ENCODE data around the gene GPR108.

The GPR108 gene

DNA sequence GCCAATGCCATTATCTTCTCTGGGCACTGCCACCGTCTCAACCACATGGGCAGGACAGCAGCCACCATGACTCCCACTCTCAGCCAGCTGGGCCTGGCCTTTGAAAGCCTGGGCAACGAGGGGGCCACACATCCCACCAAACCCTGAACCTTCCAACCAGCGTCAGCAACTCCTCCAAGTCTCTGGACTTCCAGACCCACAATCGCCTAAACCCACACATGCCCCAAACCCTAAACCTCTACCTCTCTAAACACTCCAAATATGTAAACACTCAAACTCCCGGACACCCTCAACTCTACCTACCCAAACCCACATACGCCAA is 17.9 kb downstream of the GPR108 start:
- Histone ChIP-seq H3K4me3 (ENCODE audit: low read length) (no peak overlapping the region), H3K79me2 (ENCODE audit: low read length) (no peaks in the 10 kb centered on the region), H3K27me3 (ENCODE audit: low read depth, low read length) (0 out of 2 replicates have a peak, but pooled peaks cover 4% of the 10 kb centered on the region), H3K4me2 (ENCODE audit: low read length) (no peak overlapping the region), H3K9ac (ENCODE audit: low read length) (no peak overlapping the region), H3K9me3 (ENCODE audit: insufficient read depth, low read length) (no peaks in the 10 kb centered on the region), H2AFZ (ENCODE audit: low read depth, low read length) (no peak overlapping the region), H3K4me1 (ENCODE audit: low read length) (peaks cover 31% of the 10 kb centered on the region), H4K20me1 (ENCODE audit: insufficient read depth, low read length) (no peaks in the 10 kb centered on the region), H3K27ac (ENCODE audit: low read length) (no peak overlapping the region), H3K36me3 (replicated peaks; ENCODE audit: low read depth, low read length) (no peaks in the 10 kb centered on the region)
- no peak for TF ChIP-seq EZH2phosphoT487 (IDR thresholded peaks at IDR 0.05; ENCODE audit: low read depth)
- TF ChIP-seq, protein P1, sequence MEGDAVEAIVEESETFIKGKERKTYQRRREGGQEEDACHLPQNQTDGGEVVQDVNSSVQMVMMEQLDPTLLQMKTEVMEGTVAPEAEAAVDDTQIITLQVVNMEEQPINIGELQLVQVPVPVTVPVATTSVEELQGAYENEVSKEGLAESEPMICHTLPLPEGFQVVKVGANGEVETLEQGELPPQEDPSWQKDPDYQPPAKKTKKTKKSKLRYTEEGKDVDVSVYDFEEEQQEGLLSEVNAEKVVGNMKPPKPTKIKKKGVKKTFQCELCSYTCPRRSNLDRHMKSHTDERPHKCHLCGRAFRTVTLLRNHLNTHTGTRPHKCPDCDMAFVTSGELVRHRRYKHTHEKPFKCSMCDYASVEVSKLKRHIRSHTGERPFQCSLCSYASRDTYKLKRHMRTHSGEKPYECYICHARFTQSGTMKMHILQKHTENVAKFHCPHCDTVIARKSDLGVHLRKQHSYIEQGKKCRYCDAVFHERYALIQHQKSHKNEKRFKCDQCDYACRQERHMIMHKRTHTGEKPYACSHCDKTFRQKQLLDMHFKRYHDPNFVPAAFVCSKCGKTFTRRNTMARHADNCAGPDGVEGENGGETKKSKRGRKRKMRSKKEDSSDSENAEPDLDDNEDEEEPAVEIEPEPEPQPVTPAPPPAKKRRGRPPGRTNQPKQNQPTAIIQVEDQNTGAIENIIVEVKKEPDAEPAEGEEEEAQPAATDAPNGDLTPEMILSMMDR (IDR thresholded peaks at IDR 0.05; ENCODE audit: low read depth, low read length): no peak

DNA sequence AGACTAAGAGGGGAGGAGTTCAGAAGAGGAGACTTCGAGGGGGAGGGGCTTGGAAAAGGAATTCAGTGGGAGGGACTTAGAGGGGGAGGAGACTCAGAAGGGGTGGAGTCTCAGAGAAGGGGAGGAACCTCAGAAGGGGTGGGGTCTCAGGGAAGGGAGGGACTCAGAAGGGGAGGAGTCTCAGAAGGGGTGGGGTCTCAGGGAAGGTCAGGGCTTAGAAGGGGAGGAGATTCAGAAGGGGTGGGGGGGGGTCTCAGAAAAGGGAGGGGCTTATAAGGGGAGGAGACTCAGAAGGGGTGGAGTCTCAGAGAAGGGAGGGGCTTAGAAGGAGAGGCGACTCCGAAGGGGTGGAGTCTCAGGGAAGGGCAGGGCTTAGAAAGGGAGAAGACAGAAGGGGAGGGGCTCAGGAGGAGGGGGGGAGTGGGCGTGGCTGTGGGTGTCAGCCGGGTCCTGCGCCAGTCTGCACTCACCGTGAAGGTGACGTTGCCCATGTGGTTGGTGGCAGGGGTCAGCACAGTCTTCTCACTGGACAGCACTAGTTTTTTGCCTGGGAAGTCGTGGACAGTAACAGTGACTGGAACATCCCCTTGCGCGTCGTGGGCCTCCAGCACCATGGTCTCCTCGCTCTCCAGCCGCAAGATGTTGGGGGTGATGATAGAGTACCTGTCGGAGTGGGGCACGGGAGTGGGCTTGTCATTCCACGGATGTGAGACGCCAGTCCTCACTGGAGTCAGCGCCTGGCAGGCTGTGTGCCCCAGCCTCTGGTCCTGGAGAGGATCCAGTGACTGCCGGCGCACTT is 18.4 kb downstream of the GPR108 start:
- Histone ChIP-seq H3K9ac (ENCODE audit: low read length) (no peak overlapping the region), H3K4me1 (ENCODE audit: low read length) (peaks cover 31% of the 10 kb centered on the region), H3K27me3 (ENCODE audit: low read depth, low read length) (0 out of 2 replicates have a peak, but pooled peaks cover 4% of the 10 kb centered on the region), H3K36me3 (replicated peaks; ENCODE audit: low read depth, low read length) (no peaks in the 10 kb centered on the region), H4K20me1 (ENCODE audit: insufficient read depth, low read length) (no peaks in the 10 kb centered on the region), H3K27ac (ENCODE audit: low read length) (no peak overlapping the region), H3K9me3 (ENCODE audit: insufficient read depth, low read length) (no peaks in the 10 kb centered on the region), H2AFZ (ENCODE audit: low read depth, low read length) (no peak overlapping the region), H3K4me3 (ENCODE audit: low read length) (no peak overlapping the region), H3K79me2 (ENCODE audit: low read length) (no peaks in the 10 kb centered on the region), H3K4me2 (ENCODE audit: low read length) (no peak overlapping the region)
- TF ChIP-seq, protein P1 (IDR thresholded peaks at IDR 0.05; ENCODE audit: low read depth, low read length): no peak
- no peak for TF ChIP-seq EZH2phosphoT487 (IDR thresholded peaks at IDR 0.05; ENCODE audit: low read depth)

DNA sequence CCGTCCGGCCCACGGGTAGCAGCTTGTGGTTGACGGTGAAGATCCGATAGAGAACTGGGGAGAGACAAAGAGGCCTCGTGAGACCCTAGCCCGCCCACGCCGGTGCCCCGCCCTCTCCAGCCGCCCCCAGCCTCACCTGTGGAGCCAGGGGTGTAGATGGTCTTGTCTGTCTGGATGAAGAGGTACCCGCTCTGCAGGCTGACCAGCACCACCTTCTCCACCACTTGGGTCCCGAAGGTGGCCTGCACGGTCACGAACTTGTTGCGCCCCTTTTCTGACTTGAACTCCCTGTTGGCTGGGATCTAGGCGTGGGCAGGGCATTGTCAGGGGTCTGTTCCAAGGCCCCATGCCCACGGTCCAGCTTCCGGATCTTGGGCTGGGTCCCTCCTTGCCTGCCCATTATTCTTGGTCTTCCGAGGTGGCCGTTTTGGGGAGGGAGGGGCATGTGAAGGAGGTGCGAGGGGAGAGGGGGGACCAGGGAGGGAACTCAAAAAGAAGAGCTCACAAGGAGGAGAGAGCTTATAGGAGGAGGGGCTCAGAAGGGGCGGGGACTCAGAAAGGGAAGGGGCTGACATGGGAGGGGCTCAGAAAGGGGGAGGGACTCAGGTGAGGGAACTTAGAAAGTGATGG is 19.2 kb downstream of the GPR108 start:
- H3K9me3 ChIP-seq (ENCODE audit: insufficient read depth, low read length): no peaks in the 10 kb centered on the region
- no peak overlapping the region for H3K27ac ChIP-seq (ENCODE audit: low read length)
- no peak overlapping the region for H2AFZ ChIP-seq (ENCODE audit: low read depth, low read length)
- no peak overlapping the region for H3K4me2 ChIP-seq (ENCODE audit: low read length)
- no peaks in the 10 kb centered on the region for H3K36me3 ChIP-seq (replicated peaks; ENCODE audit: low read depth, low read length)
- H3K79me2 ChIP-seq (ENCODE audit: low read length): no peaks in the 10 kb centered on the region
- TF ChIP-seq, protein P1 (IDR thresholded peaks at IDR 0.05; ENCODE audit: low read depth, low read length): no peak
- no peak for TF ChIP-seq EZH2phosphoT487 (IDR thresholded peaks at IDR 0.05; ENCODE audit: low read depth)
- 0 out of 2 replicates have a peak, but pooled peaks cover 4% of the 10 kb centered on the region for H3K27me3 ChIP-seq (ENCODE audit: low read depth, low read length)
- H3K4me3 ChIP-seq (ENCODE audit: low read length): no peak overlapping the region
- peaks cover 31% of the 10 kb centered on the region for H3K4me1 ChIP-seq (ENCODE audit: low read length)
- H3K9ac ChIP-seq (ENCODE audit: low read length): no peak overlapping the region
- H4K20me1 ChIP-seq (ENCODE audit: insufficient read depth, low read length): no peaks in the 10 kb centered on the region

DNA sequence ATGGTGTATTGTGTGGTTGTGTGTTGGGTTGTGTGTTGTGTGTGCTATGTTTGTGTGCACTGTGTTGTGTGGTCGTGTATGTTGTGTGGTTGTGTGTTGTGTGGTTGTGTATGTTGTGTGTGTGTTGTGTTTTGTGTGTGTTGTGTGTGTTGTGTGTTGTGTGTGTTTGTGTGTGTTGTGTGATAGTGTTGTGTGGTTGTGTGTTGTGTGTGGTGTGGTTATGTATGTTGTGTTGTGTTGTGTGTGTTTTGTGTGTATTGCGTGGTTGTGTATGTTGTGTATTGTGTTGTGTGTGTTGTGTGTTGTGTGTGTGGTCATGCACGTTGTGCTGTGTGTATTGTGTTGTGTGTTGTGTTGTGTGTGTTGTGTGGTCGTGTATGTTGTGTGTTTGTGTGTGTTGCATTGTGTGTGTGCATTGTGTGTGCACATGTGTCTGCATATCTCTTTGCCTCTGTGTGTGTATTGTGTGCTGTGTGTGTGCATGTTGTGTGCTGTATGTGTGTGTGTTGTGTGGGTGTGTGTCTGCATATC is 19.9 kb downstream of the GPR108 start:
- Histone ChIP-seq H3K79me2 (ENCODE audit: low read length) (no peaks in the 10 kb centered on the region), H3K9ac (ENCODE audit: low read length) (no peak overlapping the region), H2AFZ (ENCODE audit: low read depth, low read length) (no peak overlapping the region), H3K9me3 (ENCODE audit: insufficient read depth, low read length) (no peaks in the 10 kb centered on the region), H3K36me3 (replicated peaks; ENCODE audit: low read depth, low read length) (no peaks in the 10 kb centered on the region), H3K27ac (ENCODE audit: low read length) (no peak overlapping the region), H3K4me2 (ENCODE audit: low read length) (no peak overlapping the region), H3K4me3 (ENCODE audit: low read length) (no peak overlapping the region), H3K27me3 (ENCODE audit: low read depth, low read length) (0 out of 2 replicates have a peak, but pooled peaks cover 4% of the 10 kb centered on the region), H3K4me1 (ENCODE audit: low read length) (peaks cover 30% of the 10 kb centered on the region), H4K20me1 (ENCODE audit: insufficient read depth, low read length) (no peaks in the 10 kb centered on the region)
- no peak for TF ChIP-seq EZH2phosphoT487 (IDR thresholded peaks at IDR 0.05; ENCODE audit: low read depth)
- TF ChIP-seq, protein P1 (IDR thresholded peaks at IDR 0.05; ENCODE audit: low read depth, low read length): no peak

Measured in OCI-LY3 (cell line).